WERI-Rb-1 (cell line): ENCODE results near the gene SMYD3.

Experiments
- DNase-seq: peaks from one replicate; pipeline ENCODE4 v3.0.0-alpha.2; 2020
- H3K27ac ChIP-seq: fragments of 250-450 bp; sonication (Bioruptor Pico); 2 replicates; pipeline ENCODE4 v1.5.1; 2020; ENCODE audit warnings: mild to moderate bottlenecking, moderate library complexity
- H3K27me3 ChIP-seq: fragments of 250-450 bp; sonication (Bioruptor Pico); 2 replicates; pipeline ENCODE4 v1.5.1; 2021; ENCODE audit warnings: mild to moderate bottlenecking, low read depth, moderate library complexity; ENCODE audit not compliant: insufficient read depth, severe bottlenecking
- H3K36me3 ChIP-seq: fragments of 250-450 bp; sonication (Bioruptor Pico); 2 replicates; pipeline ENCODE4 v1.5.1; 2020; ENCODE audit warnings: mild to moderate bottlenecking, moderate library complexity
- H3K4me3 ChIP-seq: 2 replicates; pipeline ENCODE4 v1.5.1; 2011; ENCODE audit warnings: low read depth, mild to moderate bottlenecking, control low read depth, low read length
- H3K9me3 ChIP-seq: fragments of 250-450 bp; sonication (Bioruptor Pico); 2 replicates; pipeline ENCODE4 v1.5.1; 2021; ENCODE audit warnings: mild to moderate bottlenecking, moderate library complexity; ENCODE audit not compliant: severe bottlenecking
- TF ChIP-seq, protein P1 (sequence below): IDR thresholded peaks from 2 replicates; pipeline ENCODE4 v1.5.1; 2011; ENCODE audit warnings: low read depth, mild to moderate bottlenecking, control low read depth, inconsistent platforms, low read length

The SMYD3 gene

DNA sequence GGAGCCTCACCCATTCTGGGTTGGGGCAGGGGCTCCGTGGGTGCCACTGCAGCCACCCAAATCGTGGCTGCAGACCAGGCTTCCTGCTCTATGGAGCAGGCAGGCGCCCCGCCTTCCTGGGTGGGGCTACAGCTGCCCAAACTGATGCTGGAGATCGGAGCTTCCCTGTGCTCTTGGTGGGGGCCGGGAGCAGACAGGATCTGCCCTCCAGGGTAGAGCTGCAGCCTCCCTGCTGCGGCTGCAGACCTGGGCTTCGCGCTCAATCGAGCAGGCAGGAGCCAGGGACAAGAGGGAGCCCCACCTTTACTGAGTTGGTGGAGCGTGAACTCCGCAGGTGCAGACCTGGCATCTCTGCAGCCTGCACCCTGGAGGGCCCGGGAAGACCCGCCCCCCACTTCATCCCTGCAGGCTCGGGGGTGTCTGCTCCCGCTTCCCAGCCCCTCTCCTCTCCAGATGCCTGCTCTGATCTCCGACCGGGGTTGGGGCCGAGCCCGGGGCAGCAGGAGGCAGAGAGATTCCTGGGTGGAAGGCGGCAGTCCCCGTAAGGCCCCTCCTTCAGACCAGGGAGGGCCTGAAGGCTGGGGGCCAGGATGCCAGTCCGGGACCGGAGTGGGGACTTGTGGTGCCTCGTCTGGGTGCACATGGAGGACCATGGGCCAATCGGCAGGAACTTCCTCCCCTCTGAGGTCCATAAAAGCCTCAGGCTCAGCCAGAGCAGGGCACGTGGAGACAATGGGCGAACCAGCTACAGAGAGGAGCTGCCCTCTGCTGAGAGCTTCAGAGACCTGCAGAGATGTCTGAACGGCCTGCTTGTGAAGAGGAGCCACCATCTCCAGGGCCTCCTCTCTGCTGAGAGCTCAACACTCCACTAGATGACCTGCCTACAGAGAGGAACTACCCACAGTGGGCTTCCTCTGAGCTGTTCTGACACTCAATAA is 359.3 kb downstream of the SMYD3 start:
- Histone ChIP-seq H3K9me3 (no peaks in the 10 kb centered on the region), H3K27ac (no peak overlapping the region), H3K4me3 (no peak overlapping the region), H3K36me3 (no peaks in the 10 kb centered on the region), H3K27me3 (no peaks in the 10 kb centered on the region)
- TF ChIP-seq, protein P1, sequence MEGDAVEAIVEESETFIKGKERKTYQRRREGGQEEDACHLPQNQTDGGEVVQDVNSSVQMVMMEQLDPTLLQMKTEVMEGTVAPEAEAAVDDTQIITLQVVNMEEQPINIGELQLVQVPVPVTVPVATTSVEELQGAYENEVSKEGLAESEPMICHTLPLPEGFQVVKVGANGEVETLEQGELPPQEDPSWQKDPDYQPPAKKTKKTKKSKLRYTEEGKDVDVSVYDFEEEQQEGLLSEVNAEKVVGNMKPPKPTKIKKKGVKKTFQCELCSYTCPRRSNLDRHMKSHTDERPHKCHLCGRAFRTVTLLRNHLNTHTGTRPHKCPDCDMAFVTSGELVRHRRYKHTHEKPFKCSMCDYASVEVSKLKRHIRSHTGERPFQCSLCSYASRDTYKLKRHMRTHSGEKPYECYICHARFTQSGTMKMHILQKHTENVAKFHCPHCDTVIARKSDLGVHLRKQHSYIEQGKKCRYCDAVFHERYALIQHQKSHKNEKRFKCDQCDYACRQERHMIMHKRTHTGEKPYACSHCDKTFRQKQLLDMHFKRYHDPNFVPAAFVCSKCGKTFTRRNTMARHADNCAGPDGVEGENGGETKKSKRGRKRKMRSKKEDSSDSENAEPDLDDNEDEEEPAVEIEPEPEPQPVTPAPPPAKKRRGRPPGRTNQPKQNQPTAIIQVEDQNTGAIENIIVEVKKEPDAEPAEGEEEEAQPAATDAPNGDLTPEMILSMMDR = no peak
- no peak for DNase-seq

DNA sequence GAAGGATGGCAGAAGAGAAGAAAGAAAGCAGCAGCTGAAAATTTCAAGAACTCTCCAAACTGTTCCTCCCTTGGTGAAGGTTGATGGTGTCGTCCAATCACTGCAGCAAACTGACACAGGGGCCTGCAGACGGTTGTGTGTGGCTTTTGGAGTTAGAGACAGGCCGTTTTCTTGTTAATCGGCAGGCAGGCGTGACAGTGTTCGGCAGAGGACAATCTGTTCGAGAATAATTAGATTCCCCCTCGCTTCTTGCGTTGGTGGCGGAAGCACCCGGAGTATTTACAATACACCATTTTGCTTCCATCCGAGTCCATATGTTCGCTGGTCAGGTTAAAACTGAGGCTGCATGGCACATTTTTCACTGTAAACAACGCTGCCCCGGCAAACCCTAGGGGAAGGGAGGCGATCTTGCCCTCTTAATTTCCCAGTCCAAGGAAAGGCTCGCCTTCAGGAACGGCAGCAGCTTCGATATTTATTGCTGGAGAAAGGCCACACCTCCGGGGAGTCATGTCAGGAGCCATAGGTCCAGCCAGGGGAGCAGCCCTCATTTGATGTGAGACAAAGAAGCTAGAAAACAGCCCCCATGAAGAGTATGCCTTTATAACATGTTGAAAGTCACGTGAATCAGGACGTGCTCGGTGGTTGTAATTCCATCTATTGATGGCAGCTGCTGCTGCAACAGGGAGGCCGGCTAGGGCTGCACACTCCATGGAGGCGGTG is 360.1 kb downstream of the SMYD3 start:
- no peak overlapping the region for H3K4me3 ChIP-seq

DNA sequence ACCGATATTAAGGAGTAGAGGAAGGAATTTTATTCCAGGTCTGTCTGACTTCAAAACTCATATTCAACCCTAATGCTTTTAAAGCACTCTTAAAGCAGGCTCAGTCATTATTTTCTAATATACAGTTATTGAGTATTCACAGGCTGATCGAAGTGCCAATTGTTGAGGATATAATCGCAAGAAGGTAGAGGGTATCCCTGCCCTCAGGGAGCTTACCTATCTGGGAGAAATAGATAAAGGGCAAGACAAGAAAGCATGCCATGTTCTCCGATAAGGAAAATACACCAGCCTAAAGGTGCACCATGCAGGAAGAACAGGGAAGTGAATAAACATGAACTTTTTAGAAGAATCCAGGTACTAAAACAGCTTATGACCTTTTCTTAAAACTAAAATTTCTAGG is 361.2 kb downstream of the SMYD3 start:
- H3K9me3 ChIP-seq = no peaks in the 10 kb centered on the region
- no peaks in the 10 kb centered on the region for H3K27me3 ChIP-seq
- TF ChIP-seq, protein P1 = no peak
- no peak for DNase-seq
- no peak overlapping the region for H3K27ac ChIP-seq
- no peaks in the 10 kb centered on the region for H3K36me3 ChIP-seq
- no peak overlapping the region for H3K4me3 ChIP-seq

More for the DNA sequence above, 360.1 kb downstream of the SMYD3 start:
- DNase-seq = no peak
- Histone ChIP-seq H3K27ac (no peak overlapping the region), H3K36me3 (no peaks in the 10 kb centered on the region), H3K9me3 (no peaks in the 10 kb centered on the region), H3K27me3 (no peaks in the 10 kb centered on the region)
- TF ChIP-seq, protein P1 = no peak

DNA sequence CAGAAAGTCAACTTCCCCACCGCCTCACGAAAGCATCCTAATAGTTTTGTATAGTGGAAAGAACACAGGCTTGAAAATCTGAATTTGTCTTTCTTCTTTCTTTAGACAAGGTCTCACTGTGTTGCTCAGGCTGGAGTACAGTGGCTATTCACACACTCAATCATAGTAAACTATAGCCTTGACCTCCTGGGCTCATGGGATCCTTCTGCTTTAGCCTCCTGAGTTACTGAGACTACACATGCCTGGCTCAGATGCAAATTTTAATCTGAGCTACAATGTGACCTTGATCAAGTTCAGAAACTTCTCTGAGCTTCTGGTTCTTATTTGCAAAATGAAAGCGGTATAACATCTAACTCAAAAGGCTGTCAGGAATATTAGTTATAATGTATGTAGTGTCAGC is 362.1 kb downstream of the SMYD3 start:
- DNase-seq = no peak
- Histone ChIP-seq H3K9me3 (no peaks in the 10 kb centered on the region), H3K27me3 (no peaks in the 10 kb centered on the region), H3K27ac (no peak overlapping the region), H3K36me3 (no peaks in the 10 kb centered on the region), H3K4me3 (no peak overlapping the region)
- TF ChIP-seq, protein P1 = no peak

DNA sequence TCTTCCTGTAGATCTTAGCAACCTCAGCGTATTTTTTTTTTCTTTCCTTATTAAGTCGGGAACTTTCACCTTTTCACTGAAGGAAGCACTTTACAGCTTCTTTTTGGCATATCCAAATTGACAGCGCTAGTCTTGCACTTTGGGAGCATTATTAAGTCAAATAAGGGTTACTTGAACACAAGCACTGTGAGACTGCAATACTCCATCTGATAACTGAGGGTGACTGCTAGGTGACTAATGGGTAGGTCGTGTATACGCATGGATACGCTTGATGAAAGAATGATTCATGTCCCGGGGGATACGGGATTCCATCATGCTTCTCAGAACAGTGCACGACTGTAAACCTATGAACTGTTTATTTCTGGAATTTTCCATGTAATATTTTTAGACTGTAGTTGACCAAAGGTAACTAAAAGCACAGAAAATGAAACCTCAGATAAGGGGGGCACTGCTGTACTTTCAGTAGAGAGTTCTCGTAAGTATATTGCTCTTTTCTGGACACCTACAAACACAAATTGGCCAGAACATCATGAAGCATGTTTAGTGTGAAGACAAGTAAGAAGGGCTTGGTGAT is 364.7 kb downstream of the SMYD3 start:
- Histone ChIP-seq H3K27ac (no peak overlapping the region), H3K9me3 (no peaks in the 10 kb centered on the region), H3K27me3 (no peaks in the 10 kb centered on the region), H3K4me3 (no peak overlapping the region), H3K36me3 (no peaks in the 10 kb centered on the region)
- DNase-seq = no peak
- TF ChIP-seq, protein P1 = no peak
